ENCODE data around the gene DMRT1.

Gene DMRT1

DNA sequence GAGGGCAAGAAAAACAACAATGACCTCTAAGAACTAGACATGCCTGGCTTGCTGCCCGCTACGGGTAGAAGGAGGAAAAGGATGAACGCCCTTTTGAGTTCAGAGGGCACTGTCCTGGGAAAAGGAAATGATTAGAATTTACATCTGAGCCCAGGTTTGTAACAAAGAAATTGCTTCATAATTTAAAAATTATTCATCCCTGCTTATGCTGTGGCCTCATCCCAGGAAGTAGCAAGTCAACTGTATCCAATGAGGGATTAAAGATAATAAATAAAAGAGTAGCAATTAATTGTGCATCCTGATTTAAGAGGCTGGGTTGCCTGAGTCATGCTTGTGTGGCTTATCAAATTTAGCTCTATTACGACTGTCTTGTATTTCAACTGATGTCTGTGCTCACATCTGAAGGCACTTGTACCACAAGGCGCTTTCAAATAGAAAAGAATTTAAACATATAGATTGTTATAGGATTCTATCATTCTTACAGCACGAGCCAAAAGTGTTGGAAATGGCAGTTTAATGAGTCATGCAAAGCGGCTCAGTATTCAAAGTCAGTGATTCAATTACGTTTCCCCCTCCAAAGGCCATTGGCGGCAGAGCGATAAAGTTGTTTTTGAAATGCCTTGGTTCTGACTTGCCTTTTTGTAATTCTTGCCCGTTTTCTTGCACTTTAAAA is 40.0 kb upstream of the DMRT1 start:
- TF ChIP-seq, protein P1, sequence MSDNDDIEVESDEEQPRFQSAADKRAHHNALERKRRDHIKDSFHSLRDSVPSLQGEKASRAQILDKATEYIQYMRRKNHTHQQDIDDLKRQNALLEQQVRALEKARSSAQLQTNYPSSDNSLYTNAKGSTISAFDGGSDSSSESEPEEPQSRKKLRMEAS (IDR thresholded peaks at IDR 0.05; ENCODE audit: low read depth, low read length) = no peak
- TF ChIP-seq POLR2A (IDR thresholded peaks at IDR 0.05; ENCODE audit: extremely low read depth, insufficient read length) = no peak
- TF ChIP-seq, protein P2, sequence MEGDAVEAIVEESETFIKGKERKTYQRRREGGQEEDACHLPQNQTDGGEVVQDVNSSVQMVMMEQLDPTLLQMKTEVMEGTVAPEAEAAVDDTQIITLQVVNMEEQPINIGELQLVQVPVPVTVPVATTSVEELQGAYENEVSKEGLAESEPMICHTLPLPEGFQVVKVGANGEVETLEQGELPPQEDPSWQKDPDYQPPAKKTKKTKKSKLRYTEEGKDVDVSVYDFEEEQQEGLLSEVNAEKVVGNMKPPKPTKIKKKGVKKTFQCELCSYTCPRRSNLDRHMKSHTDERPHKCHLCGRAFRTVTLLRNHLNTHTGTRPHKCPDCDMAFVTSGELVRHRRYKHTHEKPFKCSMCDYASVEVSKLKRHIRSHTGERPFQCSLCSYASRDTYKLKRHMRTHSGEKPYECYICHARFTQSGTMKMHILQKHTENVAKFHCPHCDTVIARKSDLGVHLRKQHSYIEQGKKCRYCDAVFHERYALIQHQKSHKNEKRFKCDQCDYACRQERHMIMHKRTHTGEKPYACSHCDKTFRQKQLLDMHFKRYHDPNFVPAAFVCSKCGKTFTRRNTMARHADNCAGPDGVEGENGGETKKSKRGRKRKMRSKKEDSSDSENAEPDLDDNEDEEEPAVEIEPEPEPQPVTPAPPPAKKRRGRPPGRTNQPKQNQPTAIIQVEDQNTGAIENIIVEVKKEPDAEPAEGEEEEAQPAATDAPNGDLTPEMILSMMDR (IDR thresholded peaks at IDR 0.05; ENCODE audit: low read depth, low read length) = no peak
- TF ChIP-seq MYC (IDR thresholded peaks at IDR 0.05; ENCODE audit: low read depth, low read length) = no peak

DNA sequence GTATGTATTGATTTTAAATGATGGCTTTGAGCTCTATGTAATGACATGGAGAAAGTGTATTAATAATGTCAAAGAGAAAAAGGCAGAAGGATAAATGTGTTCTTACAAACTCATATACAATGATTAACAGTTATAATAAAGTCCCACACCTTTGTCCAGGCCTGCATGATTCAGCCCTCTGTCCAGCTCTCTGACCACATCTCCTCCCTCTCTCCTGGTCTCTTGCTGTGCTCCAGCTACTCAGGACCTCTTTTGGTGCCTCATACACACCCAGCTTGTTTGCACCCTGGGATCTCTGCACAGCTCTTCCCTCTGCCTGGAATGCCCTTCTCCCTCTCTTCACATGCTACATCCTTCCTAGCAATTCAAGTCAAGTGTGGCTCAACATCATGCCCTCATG is 37.5 kb upstream of the DMRT1 start:
- TF ChIP-seq, protein P2 (IDR thresholded peaks at IDR 0.05; ENCODE audit: low read depth, low read length) = no peak
- TF ChIP-seq, protein P1 (IDR thresholded peaks at IDR 0.05; ENCODE audit: low read depth, low read length) = no peak
- TF ChIP-seq MYC (IDR thresholded peaks at IDR 0.05; ENCODE audit: low read depth, low read length) = no peak
- TF ChIP-seq POLR2A (IDR thresholded peaks at IDR 0.05; ENCODE audit: extremely low read depth, insufficient read length) = no peak

More for the DNA sequence above, 40.0 kb upstream of the DMRT1 start:
- no peak for DNase-seq (ENCODE audit: low read depth)
- H3K4me3 ChIP-seq (ENCODE audit: low read depth, low read length) = no peak overlapping the region

DNA sequence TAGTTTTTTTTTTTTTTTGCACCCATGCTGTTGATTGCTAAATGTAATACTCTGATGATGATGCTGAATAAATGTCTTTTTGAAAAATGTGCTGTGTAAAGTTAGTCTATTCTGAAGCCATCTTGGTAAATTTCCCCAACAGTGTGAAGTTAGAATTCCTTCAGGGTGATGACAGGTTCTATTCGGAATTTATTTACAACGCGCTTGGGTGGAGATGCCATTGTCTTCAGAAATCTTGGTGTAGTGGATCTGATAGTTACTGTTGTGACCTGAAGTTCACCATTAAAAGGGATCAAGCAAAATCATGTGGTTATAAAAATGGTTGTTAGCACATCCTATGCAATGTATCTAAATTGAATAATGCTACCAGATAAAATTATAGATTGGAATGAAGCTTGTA is 36.3 kb upstream of the DMRT1 start:
- DNase-seq (ENCODE audit: low read depth) = no peak
- H3K4me3 ChIP-seq (ENCODE audit: low read depth, low read length) = no peak overlapping the region
- TF ChIP-seq MYC (IDR thresholded peaks at IDR 0.05; ENCODE audit: low read depth, low read length) (no peak), POLR2A (IDR thresholded peaks at IDR 0.05; ENCODE audit: extremely low read depth, insufficient read length) (no peak)
- TF ChIP-seq, protein P1 (IDR thresholded peaks at IDR 0.05; ENCODE audit: low read depth, low read length) = no peak
- TF ChIP-seq, protein P2 (IDR thresholded peaks at IDR 0.05; ENCODE audit: low read depth, low read length) = no peak

More for the DNA sequence above, 37.5 kb upstream of the DMRT1 start:
- no peak for DNase-seq (ENCODE audit: low read depth)
- H3K4me3 ChIP-seq (ENCODE audit: low read depth, low read length) = no peak overlapping the region

DNA sequence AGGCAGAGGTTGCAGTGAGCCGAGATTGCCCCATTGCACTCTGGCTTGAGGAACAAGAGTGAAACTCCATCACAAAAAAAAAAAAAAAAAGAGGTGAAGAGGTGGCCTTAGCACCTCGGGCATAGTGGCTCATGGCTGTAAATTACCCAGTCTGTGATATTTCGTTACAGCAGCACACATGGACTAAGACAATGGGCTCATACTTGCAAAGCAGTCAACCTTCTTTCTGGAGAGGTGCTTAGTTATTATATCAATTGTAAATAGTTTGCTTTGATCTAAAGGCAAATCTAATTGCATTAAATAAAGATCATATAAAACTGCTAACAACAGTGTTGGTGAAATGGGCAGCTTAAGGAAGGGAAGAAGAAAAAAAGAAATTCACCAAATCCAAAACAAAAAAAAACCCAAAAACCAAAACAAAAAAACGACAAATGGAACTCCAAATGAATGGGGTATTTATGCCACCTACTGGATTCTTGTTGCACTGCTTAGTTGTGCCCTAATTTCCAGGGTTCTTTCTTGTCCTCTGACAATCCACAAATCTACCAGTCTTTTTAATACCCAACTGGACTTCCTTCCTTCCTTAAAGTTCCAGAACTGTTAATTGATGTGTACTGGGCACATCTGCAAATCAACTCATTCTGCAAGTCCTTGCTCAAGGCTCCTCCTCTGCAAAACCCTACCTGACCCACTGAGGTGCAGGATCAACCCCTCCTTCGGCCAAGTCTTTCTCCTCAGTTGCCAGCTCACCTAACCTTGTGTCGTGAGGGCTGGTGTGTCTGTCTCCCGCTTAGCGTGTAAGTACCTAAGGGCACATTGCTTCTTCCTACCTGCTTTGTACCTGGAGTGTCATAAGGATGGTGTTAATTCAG is 35.0 kb upstream of the DMRT1 start:
- peak; percentile 75 for DNase-seq (ENCODE audit: low read depth)
- no peak overlapping the region for H3K4me3 ChIP-seq (ENCODE audit: low read depth, low read length)
- TF ChIP-seq POLR2A (IDR thresholded peaks at IDR 0.05; ENCODE audit: extremely low read depth, insufficient read length) (no peak), MYC (IDR thresholded peaks at IDR 0.05; ENCODE audit: low read depth, low read length) (no peak)
- TF ChIP-seq, protein P2 (IDR thresholded peaks at IDR 0.05; ENCODE audit: low read depth, low read length) = peak; percentile 98
- TF ChIP-seq, protein P1 (IDR thresholded peaks at IDR 0.05; ENCODE audit: low read depth, low read length) = no peak

DNA sequence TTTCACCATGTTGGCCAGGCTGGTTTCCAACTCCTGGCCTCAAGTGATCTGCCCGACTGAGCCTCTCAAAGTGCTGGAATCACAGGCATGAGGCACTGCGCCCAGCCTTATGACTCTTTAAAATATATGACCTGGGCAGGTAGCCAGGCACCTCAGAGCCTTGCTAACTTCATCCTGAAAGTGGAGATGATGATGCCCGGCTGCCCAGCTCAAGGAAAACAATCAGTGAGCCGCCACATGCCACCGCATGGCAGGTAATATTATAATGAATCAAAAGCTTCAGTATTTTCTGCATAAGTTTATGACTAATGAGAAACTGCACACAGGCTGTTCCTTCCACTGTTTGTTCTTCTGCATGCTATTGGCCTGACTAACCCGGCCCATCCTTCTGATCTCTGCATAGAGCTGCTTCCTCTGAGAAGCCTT is 30.4 kb upstream of the DMRT1 start:
- TF ChIP-seq, protein P2 (IDR thresholded peaks at IDR 0.05; ENCODE audit: low read depth, low read length) = no peak
- TF ChIP-seq, protein P1 (IDR thresholded peaks at IDR 0.05; ENCODE audit: low read depth, low read length) = no peak
- no peak for TF ChIP-seq POLR2A (IDR thresholded peaks at IDR 0.05; ENCODE audit: extremely low read depth, insufficient read length)
- no peak overlapping the region for H3K4me3 ChIP-seq (ENCODE audit: low read depth, low read length)
- DNase-seq (ENCODE audit: low read depth) = no peak
